ENCODE measurements around the gene TUT7.

DNA sequence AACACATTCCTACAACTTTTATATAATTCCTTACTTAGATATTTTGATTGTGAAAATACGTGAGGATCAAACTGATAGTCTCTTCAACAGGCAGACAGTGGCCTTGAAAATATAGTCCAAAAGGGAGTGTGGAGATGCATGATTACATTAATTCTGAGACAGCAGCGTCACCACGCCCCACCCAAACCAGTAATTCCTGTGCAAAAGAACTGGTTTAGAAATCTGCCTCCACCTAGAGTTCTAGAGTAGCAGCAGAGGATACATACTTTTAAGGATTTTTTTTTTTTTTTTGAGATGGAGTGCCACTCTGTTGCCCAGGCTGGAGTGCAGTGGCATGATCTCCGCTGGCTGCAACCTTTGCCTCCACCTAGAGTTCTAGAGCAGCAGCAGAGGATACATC lies 1.6 kb upstream of the TUT7 start:
- TF ChIP-seq, protein P1, sequence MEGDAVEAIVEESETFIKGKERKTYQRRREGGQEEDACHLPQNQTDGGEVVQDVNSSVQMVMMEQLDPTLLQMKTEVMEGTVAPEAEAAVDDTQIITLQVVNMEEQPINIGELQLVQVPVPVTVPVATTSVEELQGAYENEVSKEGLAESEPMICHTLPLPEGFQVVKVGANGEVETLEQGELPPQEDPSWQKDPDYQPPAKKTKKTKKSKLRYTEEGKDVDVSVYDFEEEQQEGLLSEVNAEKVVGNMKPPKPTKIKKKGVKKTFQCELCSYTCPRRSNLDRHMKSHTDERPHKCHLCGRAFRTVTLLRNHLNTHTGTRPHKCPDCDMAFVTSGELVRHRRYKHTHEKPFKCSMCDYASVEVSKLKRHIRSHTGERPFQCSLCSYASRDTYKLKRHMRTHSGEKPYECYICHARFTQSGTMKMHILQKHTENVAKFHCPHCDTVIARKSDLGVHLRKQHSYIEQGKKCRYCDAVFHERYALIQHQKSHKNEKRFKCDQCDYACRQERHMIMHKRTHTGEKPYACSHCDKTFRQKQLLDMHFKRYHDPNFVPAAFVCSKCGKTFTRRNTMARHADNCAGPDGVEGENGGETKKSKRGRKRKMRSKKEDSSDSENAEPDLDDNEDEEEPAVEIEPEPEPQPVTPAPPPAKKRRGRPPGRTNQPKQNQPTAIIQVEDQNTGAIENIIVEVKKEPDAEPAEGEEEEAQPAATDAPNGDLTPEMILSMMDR (IDR thresholded peaks at IDR 0.05 in 4 of 5, conservative IDR thresholded peaks at IDR 0.05 in 1 of 5): no peak
- TF ChIP-seq POLR2A (IDR thresholded peaks at IDR 0.05): no peak
